ENCODE data around the gene SPON2. TPM values are rescaled to one million over a fixed set of nuclear protein-coding genes. Genes with fewer than 3 reads are reported as not detected.

Gene SPON2
- total and polyA plus RNA-seq, 2 of the 4 experiments (the other 2 are of a cell fraction): 21.1 to 177 TPM

GRCh38 chr4:1171311-1172227, 814 bp downstream of the SPON2 start:
- Histone ChIP-seq H2BK15ac (ENCODE audit: low read depth, low read length) (no peak overlapping the region), H3K4me3 (ENCODE audit: insufficient read depth, low read depth, low read length) (peak overlapping the region; percentile 43), H3K56ac (ENCODE audit: extremely low read depth, insufficient read depth, low read length) (no peak overlapping the region), H3K27me3 (ENCODE audit: control insufficient read depth, insufficient read depth, low read length) (no peaks in the 10 kb centered on the region), H3K9me3 (ENCODE audit: control insufficient read depth, insufficient read depth, low read length) (no peaks in the 10 kb centered on the region), H2BK20ac (ENCODE audit: low read depth, low read length) (no peak overlapping the region), H2BK5ac (ENCODE audit: low read depth, low read length, poor library complexity, severe bottlenecking) (no peak overlapping the region), H4K8ac (ENCODE audit: low read depth in 2 of 2, low read length in 2 of 2) (no peak overlapping the region), H3K36me3 (ENCODE audit: control insufficient read depth, insufficient read depth, low read length) (peaks cover 22% of the 10 kb centered on the region; the same call in 1 of the 2 replicates), H4K20me1 (ENCODE audit: insufficient read depth, low read length) (no peaks in the 10 kb centered on the region), H3K9ac (ENCODE audit: low read depth, low read length) (peak overlapping the region; percentile 62), H3K14ac (replicated peaks; ENCODE audit: low read depth, low read length) (no peak overlapping the region), H3K4ac (ENCODE audit: low read depth, low read length) (peak overlapping the region; percentile 43; the same call in 1 of the 2 replicates), H3K4me2 (ENCODE audit: low read depth, low read length) (no peak overlapping the region; the same call in 1 of the 2 replicates), H3K4me1 (ENCODE audit: control insufficient read depth, insufficient read depth, low read length) (peaks cover 18% of the 10 kb centered on the region), H2AK5ac (ENCODE audit: low read depth, low read length) (no peak overlapping the region), H3K23ac (ENCODE audit: low read depth, low read length) (no peak overlapping the region), H4K5ac (ENCODE audit: low read depth, low read length) (no peak overlapping the region; the same call in 1 of the 2 replicates), H3K9me1 (ENCODE audit: insufficient read depth, low read length) (peaks cover 3% of the 10 kb centered on the region; the same call in 1 of the 2 replicates), H4K91ac (ENCODE audit: insufficient read depth, low read depth, low read length) (peak overlapping the region; percentile 3; the same call in 1 of the 2 replicates), H3K18ac (ENCODE audit: low read depth, low read length) (no peak overlapping the region; the same call in 1 of the 2 replicates), H3K79me1 (ENCODE audit: low read depth in 1 of 2, low read length in 2 of 2) (peaks cover 0 to 5% of the 10 kb centered on the region in 2 experiments; a peak in 1 of 4 replicates), H2AFZ (replicated peaks; ENCODE audit: low read length, poor library complexity) (no peak overlapping the region), H2AK9ac (replicated peaks; ENCODE audit: low read depth, low read length, poor library complexity) (peak overlapping the region; percentile 86), H3K27ac (ENCODE audit: insufficient read depth, low read length) (peak overlapping the region; percentile 68), H2BK120ac (ENCODE audit: low read depth, low read length) (no peak overlapping the region)
- 33% methylated on average over 50 of the region's 88 CpGs; no CpG with 5 or more reads in 1 of the 2 experiments for WGBS, 2 experiments (ENCODE audit: extremely low coverage in 2 of 2, insufficient read length in 1 of 2)
- dilution Hi-C loops (cut with HindIII; ENCODE audit: low sequenced_read_pairs, unreplicated experiment) (no loop called here), intact Hi-C loops (cut with micrococcal nuclease) (loop anchor here (2.0 kb wide), 1 partner anchor 37 kb away; no protein-coding TSS in a partner anchor), in situ Hi-C loops (cut with MboI; ENCODE audit: low sequenced_read_pairs) (loop anchor here (25.0 kb wide), 1 partner anchor 466 kb away; no protein-coding TSS in a partner anchor)
- no TSS peak for BruUV-seq (replicated peaks)
- POLR2A ChIA-PET (ENCODE audit: unreplicated experiment): interaction anchor here (0.8 kb wide), 1 partner anchor 76 kb away, joined by 4 read pairs; no protein-coding TSS in a partner anchor
- no peak for ATAC-seq (ENCODE audit: low read depth)
- TF ChIP-seq NFE2L2 (IDR thresholded peaks at IDR 0.05; ENCODE audit: low read depth, low read length) (no peak), SMC3 (IDR thresholded peaks at IDR 0.05; ENCODE audit: low read depth, low read length) (no peak)
- no peak for DNase-seq
- CTCF ChIA-PET: no interaction called here

All from IMR-90 (cell line).